Ramos (cell line): Measurements from ENCODE around the gene P4HB.
"Not testable (repeated sequence)": the region's sequence is repeated elsewhere in the genome, so short reads cannot be mapped to it uniquely, and the experiment has no call there.

ENCODE experiments used
- in situ Hi-C: fragments of 300-500 bp; cut with MboI; formaldehyde crosslinking; loops from one replicate; pipeline ENCODE4 v1.14.3; 2022; ENCODE audit warnings: low sequenced_read_pairs; ENCODE audit not compliant: unreplicated experiment

Gene P4HB

DNA sequence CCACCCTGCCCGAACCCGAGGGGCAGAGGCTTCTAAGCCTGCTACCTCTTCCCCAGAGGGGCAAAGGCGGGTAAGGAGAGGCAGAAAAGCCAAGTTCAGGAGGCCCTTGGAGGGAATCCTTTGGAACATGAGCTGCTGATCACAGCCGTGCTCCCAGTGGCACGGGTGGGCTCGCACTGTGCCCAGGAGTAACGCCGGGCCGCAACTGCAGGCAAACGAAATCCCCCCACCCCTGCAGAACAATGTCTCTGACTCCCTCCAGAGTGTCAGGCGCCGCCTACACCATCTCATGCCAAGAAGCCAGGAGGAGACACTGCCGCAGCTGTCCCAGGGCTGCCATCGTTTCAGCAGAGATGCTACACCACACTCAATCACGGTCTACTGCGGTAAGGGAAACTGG lies 8.9 kb downstream of the P4HB start:
- in situ Hi-C loops: no loop called here

DNA sequence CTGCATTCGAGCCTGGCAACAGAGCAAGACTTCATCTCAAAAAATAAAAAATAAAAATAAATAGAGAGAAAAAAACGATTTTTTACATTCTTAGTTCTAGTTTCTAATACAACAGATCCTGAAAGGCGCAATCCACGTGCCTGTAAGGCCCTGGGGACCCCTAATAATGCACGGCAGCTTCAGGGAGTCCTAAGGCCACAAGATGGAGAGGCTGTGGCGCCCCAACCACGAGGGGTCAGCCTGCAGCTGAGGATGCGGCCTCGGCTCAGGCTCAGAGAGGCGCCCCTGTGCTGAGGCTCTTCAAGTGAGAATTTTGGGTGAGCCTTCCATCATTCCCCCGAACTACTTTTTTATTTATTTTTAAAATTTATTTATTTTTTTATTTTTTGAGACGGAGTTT lies 10.9 kb downstream of the P4HB start:
- in situ Hi-C loops: no loop called here

DNA sequence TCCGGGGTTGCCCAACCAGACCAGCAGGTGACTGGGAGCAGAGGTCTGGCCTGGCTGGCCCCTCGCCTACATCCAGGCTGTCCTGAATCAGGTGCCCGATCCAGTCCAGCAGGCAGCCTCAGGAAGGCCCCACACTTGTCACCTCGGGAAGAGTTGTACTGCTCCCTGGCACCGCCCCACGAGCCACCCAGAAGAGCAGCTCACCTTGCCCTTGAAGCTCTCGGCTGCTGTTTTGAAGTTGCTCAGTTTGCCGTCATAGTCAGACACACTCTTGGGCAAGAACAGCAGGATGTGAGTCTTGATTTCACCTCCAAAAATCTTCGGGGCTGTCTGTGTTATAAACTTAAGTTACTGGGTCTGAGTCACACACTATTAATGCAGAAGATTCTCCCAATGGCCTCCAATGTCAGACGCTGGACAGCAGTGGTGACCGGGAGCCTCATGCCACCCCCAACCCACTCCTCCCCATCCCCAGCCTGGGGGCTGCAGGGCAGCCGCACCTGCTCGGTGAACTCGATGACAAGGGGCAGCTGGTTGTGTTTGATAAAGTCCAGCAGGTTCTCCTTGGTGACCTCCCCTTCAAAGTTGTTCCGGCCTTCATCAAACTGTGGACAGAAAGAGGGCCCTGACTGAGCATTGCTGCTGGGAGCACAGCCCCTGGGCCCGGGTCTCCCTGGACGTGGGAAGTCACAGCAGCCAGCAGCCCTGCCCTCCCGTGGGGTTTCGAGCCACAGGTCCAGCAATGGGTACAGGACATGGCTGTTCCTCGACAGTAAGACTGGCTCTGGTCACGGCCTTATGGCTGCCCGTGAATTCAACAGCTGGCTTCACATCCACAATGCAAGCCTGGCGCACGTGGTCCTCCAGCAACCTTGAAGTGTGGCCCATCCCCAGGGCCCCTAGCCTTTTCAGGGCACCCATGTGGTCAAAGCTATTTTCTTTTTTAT lies 13.3 kb downstream of the P4HB start:
- in situ Hi-C loops: no loop called here

GRCh38 chr17:81845881-81846742 lies 14.2 kb downstream of the P4HB start:
- in situ Hi-C loops: no loop called here

DNA sequence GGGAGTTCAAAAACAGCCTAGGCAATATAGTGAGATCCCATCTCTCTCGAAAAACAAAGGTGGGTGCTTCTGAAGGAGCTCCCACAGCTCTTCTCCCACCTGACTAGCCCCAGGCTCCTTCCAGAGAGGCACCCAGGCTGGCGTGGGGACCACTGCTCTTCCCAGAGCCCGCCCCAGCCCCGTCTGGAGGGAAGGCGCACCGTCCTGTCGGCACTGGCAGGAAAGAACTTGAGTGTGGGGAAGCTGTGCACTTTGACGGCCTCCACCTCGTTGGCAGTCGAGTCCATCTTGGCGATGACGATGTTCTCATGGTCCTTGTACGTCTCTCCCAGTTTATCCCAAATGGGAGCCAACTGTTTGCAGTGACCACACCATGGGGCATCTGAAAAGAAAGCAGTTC lies 15.0 kb downstream of the P4HB start:
- in situ Hi-C loops: no loop called here

DNA sequence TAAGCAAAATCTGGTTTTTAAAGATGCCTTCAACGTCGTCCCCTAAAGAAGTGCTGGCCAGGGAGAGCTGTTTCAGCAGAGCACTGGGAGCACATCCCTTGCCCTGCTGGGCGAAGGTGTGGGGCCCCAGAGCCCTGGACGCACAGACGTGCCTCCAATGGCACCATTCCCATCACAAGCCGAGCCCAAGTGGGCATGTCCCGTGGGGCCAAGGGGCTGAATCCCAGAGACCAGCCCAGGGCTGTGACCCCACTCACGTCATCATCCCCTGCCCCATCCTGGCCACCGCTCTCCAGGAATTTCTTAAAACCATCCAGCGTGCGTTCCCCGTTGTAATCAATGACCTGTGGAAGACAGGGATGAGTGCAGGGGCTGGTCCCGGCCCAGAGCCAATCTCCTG lies 15.4 kb downstream of the P4HB start:
- in situ Hi-C loops: no loop called here

GRCh38 chr17:81844327-81844851 lies 15.9 kb downstream of the P4HB start:
- in situ Hi-C loops: no loop called here

DNA sequence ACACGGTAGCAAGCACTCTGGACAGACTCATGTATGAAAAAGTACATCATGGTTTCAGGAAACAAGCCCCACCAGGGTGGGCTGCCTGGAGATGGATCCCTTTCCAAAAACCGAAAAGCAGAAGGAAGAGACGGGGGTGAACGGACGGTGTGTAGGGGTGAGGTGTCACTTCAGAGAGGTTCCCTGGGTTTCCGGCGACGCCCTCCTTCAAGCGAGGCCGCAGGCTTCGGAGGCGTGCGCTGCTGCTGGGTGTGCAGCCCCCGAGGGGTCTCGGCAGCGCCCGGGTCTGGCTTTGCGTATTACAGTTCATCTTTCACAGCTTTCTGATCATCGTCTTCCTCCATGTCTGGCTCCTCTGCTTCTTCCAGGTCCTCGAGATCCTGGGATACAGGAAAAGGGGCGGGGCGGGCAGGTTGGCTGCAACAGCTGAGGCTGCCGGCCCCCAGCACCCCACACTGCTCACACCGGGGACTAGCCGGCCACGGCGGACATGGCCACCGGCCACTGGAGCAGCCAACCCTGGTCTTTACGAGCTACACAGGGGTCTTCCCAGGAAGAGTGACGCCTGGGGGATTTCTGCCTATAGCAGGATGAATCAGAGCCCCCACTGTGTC lies 16.5 kb downstream of the P4HB start:
- in situ Hi-C loops: no loop called here

GRCh38 chr17:81842725-81843504 lies 17.4 kb downstream of the P4HB start:
- in situ Hi-C loops: no loop called here

DNA sequence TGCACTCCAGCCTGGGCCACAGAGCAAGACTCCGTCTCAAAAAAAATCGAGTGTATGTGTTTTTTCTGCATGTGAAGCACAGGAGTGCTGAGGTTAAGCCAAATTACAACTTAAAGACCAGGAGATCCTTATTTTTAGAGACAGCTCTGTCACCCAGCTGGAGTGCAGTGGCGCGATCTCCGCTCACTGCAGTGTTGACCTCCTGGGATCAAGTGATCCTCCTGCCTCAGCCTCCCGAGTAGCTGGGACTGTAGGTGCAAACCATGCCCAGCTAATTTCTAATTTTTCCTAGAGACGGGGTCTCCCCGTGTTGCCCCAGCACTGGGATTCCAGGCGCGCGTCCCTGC lies 18.0 kb downstream of the P4HB start:
- in situ Hi-C loops: no loop called here

DNA sequence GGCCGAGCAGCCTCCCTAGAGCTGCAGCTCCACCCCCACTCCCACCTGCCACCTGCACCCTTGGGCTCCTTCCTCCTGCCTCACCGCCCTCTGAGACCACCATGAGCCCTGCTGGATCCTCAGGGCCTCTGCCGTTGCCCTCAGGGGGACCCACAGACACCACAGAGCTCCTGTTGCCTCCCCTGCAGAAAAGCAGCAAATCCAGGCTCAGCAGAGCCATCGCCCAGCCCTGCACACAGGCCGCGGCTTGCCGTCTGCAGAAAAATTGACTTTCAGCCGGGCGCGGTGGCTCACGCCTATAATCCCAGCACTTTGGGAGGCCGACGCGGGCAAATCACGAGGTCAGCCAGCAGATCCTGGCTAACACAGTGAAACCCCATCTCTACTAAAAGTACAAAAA lies 18.5 kb downstream of the P4HB start:
- in situ Hi-C loops: no loop called here

DNA sequence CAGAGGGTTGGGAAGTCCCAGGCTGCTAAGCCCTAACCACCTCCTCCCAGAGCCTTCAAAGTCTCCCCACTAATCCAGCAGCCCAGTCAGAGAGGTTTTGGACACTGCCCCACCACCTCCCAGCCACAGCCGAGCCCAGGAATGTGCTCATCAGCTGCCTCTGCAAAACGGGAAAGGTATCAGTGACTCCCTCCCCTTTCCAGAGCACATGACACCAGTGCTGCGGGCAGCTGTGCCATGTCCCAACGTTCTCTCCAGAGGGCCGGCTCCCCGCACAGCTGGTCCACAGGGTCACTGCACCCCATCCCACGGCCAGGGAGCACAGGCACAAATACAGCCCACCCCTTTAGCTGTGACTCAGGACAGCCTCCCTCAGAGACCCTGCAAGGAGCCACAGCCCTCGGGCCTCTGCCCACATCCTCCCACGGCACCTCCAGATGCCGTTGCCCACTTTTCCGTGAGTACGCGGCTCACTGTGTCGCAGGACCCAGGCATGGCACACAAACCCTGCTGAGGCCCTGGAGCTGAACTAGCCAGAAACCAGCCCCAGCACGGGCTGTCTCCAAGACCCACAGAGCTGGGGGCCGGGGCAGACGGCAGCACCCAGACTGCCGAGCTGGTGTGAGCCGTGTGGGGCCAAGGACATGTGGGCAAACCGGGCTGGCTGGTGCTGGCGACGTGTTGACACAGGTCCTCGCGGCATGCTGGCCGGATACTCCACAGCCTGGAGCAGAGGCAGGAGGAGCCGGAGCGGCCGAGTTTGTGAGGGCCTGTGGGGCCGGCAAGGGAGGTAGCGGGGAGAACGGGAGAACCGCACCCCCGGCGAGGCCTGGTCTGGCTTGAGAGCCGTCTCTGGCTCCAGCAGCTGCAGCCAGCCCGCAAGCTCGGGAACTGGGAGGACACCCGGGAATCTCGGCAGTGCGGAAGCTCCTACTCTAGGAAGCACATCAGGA lies 19.2 kb downstream of the P4HB start:
- in situ Hi-C loops: no loop called here

- in situ Hi-C loops: not testable (repeated sequence)
Observed at GRCh38 chr17:81840059-81840458, 20.3 kb downstream of the P4HB start.

- in situ Hi-C loops: no loop called here
Observed at GRCh38 chr17:81839301-81839700, 21.0 kb downstream of the P4HB start.

DNA sequence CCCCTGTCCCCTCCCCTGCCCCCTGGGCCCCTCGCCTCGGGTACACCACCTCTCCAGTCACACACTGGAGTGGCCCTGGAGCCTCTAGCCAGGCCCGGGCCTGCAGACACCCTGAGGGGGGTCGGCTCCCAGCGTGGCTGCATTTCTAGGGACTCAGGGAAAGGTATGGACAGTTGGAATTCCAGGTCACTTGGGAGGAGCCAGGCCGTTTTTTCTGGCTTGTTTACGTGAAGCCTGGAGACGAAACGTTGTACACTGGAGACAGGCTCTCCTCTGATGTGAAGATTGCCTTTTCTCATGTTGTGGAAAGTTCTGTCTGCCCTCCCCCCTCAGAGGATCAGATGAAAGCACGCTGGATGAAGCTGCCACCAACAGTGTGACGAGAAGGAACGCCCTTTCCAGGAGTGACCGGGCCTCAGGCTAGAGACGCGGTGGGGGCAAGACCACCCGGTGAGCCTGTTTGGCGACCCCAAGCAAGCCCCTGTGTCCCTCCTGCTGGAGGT lies 21.5 kb downstream of the P4HB start:
- in situ Hi-C loops: no loop called here

GRCh38 chr17:81837641-81838040 lies 22.7 kb downstream of the P4HB start:
- in situ Hi-C loops: no loop called here

DNA sequence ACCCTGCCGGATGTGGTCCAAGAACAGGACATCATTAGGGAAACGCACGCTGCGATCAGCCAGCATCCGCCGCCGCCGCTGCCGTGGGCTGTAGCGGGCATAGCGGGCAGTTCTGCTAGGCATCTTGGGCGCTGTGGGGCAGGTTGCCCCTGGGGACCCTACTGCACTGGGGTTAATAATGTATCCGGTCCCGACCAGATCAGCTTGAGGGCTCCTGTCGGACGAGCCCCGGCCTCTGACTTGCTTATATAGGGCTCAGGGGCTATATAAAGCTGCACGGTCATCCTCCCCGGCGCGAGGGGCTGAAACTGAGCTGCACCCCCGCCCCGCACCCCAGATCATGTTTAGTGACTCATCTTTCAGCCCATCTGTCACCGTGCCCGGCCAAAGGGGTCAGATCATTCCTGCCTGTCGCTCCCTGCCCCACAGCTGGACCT lies 25.5 kb downstream of the P4HB start, which contains the start of gene PPP1R27:
Gene PPP1R27 (minus strand): TSS at position 220 of the 437 bp plus-strand sequence. CDS start 97 bp downstream, at position 123.
- in situ Hi-C loops: no loop called here
